GM20431 (cell line): ENCODE results near the gene SELENOH.

Experiments
- in situ Hi-C: fragments of 300-500 bp; cut with MseI, MboI; formaldehyde crosslinking; loops from one replicate; pipeline ENCODE4 v1.15.0; 2020; ENCODE audit warnings: low sequenced_read_pairs; ENCODE audit not compliant: unreplicated experiment

SELENOH gene

DNA sequence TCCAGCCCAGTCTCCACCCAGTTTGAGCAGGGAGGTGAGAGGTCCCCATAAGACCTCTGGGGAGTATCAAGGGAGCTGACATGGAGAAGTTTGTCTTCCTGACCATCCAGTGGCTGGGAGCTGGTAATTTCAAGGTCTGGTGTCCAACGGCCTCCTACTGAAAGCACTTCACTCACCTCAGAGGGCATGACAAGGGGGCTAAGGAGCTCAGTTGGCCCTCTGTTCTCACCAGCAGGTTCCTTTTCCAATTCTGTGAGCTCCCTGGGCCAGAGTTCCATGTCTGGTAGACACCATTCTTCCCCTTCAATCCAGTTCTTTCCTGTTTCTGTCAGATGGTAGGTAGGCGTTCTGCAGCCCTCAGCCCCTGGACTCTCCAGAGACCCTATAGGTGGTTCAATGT is 3.1 kb downstream of the SELENOH start:
- in situ Hi-C loops: no loop called here

DNA sequence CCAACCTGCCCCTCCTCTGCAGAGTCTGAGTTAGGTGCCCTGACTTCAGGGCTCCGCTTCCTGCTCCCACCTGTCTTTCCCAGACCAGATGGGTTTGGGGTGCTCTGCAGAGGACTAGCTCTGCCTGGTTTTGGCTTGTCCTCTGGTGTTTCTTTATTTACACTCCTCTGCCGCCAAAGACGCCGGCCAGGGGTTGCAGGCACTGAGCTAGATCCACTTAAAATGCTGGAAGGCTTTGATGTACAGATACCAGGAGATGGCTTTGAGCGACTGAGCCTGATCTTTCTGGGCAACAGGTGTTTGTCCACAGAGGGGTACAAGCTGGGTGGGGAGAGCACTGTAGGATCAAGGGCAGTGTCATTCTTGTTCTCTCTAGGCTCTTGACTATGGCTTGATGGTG is 3.9 kb downstream of the SELENOH start:
- in situ Hi-C loops: no loop called here

DNA sequence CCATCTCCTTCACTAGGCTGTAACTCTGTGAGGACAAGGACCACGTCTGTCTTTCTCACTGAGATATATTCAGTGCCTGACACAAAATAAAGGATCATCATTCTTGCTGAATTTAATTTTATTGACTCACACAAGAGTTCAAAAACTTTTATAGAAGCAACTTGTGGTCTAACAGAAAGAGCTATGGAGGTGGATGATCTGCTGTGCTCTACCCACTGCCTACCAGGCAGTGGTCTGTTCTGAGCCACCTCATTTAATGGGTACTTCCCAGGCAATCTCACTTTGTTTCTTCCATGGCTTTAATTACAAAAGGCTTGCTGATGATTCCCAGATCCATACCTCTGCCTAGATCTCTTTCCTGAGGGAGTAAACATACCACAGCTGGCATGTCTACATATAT is 5.6 kb downstream of the SELENOH start:
- in situ Hi-C loops: no loop called here

DNA sequence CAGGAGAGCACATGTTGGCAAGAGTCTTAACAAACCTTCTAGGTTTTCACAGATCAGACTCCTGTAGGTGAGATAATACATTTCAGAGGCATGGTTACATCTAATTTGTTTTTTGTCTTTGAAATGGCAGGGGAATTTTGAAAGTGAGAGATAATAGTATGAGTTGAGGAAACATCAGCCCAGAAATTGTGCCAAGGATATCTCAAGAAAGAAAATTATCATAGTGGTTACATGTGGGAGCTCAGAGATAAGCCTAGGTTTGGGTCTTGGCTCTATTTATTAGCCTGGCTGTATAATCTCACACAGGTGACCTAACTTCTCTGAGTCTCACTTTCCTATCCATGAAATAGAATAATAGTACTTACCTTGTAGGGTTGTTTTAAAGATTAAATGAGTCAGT is 9.9 kb downstream of the SELENOH start:
- in situ Hi-C loops: no loop called here

DNA sequence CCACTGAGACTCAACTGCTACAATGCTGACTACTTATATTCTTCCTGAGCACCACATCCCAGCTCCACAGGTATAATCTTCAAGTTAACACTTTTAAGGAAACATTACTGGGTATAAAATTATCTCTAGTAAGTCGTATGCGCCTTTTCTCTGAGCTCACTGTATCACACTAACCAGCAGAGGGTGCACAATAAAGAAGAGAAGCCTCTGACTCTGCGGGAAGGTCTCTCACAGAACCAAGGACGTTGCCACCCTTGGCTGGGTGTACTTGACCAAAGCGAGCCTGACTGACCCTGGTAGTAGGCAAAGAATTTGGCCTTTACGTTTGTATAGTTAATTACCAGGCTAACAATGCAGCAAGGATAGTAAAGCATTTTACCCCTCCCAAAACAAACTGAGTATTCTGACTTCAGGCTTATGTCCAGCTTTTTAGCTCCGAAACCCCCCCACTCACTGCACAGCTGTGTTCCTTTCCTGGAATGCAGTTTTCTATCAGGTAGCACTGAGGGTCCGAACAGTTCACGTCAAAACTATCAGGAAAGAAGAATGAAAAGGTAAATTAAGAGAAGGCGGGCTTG is 10.5 kb downstream of the SELENOH start, which contains the start of gene BTBD18:
TSS of gene BTBD18 (minus strand) at position 144 of the 578 bp plus-strand sequence. CDS start 631 bp downstream, outside the sequence.
- in situ Hi-C loops: no loop called here

DNA sequence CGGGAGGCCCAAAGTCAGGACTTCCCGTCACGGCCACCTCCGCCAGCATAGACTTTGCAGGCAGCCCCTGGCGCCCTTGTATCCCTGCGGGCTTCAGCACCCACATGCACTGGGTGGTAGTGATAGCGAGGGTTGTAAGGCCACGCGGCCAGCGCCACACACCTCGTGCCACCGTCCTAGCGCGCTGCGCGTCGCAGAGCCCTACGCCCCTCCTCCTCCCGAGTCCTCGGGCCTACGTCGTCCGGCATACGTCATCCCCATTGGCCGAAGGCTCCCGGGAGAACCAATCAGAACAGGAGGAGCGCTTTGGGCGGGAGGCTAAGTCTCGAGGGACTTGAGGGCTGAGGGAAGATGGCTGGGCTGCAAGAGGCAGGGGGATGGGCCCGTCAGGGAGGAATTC is 11.7 kb downstream of the SELENOH start:
- in situ Hi-C loops: no loop called here

DNA sequence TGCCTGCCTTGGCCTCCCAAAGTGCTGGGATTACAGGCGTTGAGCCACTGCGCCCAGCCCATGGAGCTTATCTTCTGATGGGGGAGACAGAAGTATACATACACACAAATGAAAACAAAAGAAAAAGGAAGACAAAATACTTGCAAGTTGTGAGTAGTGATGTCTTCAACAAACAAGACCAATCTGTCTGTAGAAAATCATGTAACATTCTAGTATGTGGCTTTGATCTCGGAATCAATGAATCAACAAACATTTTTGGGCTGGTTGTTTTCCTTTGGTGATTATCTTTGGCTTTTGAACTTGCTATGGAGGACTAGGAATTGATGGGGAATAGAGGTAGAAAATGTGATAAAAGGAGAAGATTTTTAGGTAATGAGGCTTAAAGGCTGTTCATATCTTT is 16.9 kb downstream of the SELENOH start:
- in situ Hi-C loops: no loop called here

DNA sequence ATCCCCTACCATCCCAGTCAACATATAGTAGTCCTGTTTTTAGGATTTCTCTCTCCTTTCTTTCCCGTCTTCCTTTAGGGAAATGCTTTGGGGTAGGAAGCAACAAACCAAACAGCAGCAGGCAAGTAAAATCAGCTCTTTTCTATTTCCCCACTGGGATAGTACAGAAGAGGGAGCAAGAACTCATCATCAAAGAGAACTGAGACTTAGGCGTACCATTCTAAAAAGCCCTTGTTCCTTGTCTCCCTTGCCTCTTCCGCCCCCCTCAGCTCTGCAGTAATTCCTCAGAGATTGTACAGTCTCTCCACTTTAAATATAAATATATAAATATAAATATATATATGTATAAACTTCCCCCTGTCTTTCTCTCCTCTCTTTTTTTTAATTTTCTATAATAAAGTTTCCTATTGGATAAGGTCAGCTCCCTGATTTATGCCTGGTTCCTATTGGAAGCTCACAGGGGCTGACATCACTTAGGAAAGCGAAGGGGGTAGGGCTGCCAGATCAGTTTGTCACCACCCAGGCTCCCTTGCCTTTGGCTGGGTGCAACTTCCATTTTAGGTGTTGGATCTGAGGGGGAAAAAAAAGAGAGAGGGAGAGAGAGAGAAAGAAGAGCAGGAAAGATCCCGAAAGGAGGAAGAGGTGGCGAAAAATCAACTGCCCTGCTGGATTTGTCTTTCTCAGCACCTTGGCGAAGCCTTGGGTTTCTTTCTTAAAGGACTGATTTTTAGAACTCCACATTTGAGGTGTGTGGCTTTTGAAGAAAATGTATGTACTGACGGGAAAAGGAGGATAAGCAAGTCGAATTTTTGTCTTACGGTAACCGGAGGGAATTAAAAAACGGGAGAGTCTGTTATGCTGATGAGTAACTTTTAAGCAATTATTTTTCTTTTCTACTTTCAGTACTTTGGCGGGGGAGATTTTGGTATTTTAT is 20.3 kb downstream of the SELENOH start, which contains the start of gene CTNND1:
TSS of gene CTNND1 (plus strand) at position 502 of the 934 bp plus-strand sequence. CDS start 29,677 bp downstream, outside the sequence.
- in situ Hi-C loops: no loop called here

DNA sequence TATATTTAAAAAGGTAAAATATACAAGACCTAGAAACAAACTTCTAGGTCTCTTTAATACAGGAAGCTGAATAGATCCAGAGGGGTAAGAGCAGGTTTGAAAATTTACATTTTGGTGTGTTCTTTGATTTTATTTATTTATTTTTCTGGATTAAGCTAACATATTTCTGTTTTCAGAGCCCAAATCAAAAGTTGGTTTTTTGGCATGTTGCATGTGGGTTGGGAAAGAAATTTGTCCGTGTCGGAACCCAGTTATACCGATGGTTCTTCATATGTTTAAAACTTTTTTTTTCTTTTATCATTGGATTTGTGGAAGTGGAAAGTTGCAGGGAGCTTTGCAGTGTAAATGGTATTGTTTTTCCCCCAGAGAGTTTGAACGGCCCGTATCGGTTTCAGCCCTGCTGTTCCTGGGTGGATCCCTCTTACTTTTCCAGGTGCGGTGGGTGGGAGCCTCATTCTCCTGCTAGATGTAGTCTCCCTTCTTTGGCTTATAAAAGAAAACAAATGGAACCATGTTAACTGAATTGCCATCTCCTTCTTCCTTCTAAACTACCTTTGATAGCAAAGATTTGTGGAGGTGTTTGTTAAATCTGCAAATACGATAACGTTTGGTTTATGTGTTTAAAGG is 21.1 kb downstream of the SELENOH start:
- in situ Hi-C loops: no loop called here

DNA sequence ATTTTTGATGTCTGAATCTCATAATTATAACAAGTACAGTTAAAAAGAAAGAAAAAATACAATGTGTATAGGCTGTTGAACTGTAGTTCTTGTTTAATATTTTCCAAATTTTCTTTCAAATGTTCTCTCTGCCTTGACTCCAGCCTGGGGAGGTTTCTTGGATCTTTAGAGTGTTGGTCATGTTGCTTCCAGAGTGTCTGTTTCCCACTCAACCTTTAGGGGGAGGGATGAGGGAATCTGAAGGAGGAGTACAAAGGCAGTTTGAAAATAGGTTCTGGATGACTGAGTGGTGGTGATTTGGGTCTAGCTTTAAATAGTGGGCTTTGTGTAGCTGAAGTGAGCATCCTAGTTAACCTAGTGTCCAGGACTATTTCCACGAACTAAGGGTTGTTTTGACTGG is 22.3 kb downstream of the SELENOH start:
- in situ Hi-C loops: no loop called here

DNA sequence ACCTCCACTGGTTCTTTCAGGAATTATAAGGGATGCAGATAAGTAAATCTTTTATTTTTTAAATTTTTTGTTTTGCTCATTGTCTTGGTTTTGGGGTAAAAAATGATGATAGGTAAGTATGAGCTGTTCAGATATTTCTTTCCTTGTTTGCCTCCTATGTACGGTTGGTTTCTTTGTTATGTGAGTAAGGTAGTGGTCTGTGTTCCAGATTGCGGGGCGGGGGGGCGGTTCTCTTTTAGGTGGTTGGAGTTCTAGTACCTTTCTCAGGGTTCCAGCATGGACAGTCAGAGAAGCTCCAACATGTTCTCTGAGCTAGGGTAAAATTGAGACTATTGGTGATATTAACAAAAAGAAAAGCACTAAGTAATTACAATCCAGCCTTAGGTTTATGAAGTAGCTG is 22.7 kb downstream of the SELENOH start:
- in situ Hi-C loops: no loop called here

DNA sequence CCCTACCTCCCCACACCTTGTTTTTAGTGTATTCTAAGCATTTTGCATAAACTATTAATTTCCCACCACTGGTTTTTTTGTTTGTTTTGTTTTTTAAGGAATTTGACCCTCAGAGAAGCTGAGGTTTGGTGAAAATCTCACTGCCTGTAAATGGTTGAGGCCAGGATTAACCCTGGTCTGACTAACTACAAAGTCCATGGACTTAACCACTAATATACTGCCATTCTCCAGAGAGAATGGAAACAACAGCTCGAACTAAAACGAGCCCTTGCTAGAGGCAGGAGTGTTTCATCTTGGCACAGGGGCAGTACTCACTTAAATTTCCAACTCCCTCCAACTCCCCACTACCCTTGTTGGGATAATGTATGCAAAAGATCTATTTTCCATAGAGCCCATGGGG is 23.3 kb downstream of the SELENOH start:
- in situ Hi-C loops: no loop called here

DNA sequence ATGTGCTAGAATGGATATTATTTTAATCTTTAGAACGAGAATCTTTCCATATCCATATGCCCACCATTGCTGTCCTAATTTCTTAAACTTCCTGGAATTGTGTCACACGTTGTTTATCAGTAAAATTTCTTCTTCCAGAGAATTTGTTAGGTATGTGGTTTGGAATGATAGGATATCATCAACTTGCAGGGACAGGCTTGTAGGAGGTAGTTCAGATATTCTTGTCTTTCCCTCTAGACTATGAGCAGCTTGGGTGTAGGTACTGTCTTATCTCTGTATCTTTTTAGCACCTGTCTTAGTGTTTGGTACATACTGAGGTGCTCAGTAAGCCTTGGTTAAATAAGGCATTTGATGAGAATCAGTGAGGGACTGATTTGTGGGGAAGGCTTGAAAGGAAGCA is 23.7 kb downstream of the SELENOH start:
- in situ Hi-C loops: no loop called here

DNA sequence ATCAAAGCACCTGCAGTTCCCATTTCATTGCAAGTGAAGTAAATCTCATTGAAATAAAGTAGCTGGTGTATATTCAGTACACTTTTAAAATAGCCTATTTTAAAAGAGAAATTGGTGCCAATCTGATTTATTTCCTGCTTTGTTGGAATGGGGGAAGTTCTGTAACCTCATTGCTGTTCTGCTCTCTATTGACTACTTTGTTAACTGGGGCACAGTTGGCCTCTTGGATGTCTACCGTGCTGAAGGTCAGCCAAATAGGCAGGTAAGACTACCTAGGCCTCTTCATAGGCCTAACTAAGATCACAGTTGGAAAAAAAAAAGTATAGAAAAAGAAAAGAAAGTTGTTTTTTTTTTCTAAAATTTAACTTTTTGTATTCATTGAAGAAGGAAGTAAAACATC is 29.5 kb downstream of the SELENOH start:
- in situ Hi-C loops: no loop called here

DNA sequence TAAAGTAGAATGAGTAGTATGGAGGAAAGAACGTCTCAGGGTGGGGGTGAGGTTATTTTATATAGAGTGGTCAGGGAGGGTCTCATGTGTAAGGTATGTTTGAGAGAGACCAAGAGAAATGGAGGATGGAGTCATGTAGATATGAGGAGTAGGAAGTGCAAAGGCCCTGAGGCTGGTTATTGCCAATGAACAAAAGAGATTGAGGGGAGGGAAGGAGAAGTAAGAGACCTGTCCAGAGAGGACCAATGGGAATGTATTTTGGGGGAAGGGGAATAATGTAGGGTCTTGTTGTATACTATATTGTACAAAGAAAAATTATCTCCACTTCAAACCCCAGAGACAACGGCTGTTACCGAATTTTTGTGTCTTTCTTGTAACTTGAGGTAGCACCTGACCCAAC is 30.1 kb downstream of the SELENOH start:
- in situ Hi-C loops: no loop called here

DNA sequence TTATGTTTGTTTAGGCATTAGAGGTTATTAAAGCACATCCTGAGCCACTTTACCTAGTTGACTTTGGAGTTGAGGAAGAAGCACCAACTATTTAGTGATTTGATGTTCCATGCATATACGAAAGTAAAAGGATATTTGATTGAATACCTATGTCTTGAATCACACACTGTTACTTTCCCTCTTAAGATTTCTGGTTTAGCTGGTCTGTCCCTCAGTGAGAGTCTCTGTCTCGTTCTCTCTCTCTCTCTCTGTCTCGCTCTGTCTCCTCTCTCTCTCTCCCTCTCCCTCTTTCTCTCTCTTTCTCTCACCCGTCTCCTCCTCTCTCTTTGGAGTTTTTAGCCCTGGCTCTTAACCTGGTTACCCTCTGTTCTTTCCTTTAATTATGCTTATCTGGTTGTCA is 31.3 kb downstream of the SELENOH start:
- in situ Hi-C loops: no loop called here

DNA sequence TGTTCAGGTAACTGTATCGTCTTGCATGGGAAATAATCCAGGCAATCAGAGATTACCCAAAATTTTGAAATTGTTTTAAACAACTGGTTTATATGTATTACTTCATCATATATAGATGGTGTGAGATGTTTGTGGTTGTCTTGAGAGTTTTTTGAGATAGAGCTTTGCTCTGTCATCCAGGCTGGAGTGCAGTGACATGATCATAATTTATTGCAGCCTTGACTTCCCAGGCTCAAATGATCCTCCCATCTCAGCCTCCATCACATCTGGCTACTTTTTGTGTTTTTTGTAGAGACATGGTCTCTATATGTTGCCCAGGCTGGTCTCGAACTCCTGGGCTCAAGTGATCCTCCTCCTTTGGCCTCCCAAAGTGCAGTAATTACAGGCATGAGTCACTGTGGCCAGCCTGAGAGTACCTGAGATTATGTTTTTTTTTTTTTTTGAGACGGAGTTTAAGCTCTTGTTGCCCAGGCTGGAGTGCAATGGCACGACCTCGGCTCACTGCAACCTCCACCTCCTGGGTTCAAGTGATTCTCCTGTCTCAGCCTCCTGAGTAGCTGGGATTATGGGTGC is 31.8 kb downstream of the SELENOH start:
- in situ Hi-C loops: no loop called here

DNA sequence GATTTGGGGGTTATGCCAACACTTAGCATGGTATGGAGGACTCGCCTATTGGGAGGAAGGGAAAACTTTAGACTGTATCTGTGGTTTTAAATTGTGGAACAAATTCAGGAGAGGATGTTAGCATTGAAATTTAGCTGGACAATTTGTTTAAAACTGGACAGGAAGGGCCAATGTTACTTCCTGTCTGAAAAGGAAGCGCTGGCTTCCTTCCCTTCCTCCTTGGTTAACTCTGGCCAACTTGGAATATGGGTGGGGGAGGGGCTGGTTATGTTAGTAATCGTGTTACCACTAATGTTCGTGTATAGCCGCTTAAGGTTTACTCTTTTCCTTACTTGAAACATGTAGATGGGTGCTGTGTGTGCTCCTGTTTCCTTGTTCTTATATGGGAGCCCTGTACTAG is 34.2 kb downstream of the SELENOH start:
- in situ Hi-C loops: no loop called here

DNA sequence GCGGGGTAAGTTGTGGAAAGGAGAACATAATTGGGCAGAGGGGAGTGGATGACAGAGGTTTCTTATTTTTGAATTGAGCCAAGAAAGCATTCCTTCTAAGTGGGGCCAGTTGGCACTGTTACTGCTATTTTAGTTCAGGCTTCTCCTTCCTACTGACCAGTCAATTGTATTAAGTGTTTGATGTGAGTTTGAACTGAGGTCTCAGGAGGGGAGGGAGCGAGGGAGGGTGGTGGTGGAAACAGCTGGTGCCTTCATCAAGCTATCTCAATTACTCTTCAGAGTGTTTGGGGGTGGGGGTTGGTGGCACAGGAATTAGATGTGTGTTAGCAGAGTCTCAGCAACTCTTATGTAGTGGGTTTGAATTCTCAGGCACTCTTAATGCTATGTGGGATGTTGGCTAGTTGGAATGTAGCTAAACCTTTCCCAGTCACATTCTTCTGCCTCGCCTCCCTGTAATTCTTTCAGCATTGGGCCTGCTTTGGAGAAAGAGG is 34.8 kb downstream of the SELENOH start:
- in situ Hi-C loops: no loop called here

DNA sequence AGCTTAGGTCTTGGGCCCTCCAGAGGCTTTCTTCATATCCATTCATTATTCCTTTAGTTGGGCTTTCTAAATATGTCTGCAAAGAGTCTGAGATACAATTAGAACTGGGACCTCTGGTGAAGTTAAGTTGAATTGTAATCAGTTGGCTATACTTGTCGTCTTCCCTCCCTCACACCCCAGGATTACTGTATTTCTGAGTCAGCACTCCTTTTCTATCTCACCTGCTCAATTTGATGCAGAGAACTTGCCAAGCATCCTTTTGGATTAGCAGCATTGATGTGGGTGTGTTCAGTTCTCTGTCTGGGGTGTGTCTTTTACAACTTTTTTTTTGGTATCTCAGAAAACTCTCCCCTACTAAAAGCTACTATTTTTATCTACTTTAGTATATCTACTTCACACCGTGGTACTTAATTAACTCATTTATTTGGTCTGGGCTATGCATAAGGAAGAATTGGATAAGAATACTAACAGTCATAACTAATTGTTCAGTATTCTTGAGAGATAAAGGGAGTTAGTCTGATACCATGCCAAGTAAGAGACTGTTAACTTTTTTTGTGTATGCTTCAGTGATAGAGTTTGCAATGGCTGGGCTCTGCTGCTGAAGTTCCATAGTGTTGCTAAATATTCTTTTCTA is 35.4 kb downstream of the SELENOH start:
- in situ Hi-C loops: no loop called here
